HG02763 (cell line): ENCODE results near the gene LIMS4.
"Not testable (repeated sequence)": the region's sequence is repeated elsewhere in the genome, so short reads cannot be mapped to it uniquely, and the experiment has no call there.

Experiments used
- ATAC-seq: cut with Tn5 transposase; IDR thresholded peaks from one replicate; pipeline ENCODE4 v1.9.1; 2021; ENCODE audit warnings: mild to moderate bottlenecking, moderate library complexity; ENCODE audit not compliant: unreplicated experiment

LIMS4 gene, protein sequence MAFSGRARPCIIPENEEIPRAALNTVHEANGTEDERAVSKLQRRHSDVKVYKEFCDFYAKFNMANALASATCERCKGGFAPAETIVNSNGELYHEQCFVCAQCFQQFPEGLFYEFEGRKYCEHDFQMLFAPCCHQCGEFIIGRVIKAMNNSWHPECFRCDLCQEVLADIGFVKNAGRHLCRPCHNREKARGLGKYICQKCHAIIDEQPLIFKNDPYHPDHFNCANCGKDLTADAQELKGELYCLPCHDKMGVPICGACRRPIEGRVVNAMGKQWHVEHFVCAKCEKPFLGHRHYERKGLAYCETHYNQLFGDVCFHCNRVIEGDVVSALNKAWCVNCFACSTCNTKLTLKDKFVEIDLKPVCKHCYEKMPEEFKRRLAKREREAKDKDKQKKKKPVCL

DNA sequence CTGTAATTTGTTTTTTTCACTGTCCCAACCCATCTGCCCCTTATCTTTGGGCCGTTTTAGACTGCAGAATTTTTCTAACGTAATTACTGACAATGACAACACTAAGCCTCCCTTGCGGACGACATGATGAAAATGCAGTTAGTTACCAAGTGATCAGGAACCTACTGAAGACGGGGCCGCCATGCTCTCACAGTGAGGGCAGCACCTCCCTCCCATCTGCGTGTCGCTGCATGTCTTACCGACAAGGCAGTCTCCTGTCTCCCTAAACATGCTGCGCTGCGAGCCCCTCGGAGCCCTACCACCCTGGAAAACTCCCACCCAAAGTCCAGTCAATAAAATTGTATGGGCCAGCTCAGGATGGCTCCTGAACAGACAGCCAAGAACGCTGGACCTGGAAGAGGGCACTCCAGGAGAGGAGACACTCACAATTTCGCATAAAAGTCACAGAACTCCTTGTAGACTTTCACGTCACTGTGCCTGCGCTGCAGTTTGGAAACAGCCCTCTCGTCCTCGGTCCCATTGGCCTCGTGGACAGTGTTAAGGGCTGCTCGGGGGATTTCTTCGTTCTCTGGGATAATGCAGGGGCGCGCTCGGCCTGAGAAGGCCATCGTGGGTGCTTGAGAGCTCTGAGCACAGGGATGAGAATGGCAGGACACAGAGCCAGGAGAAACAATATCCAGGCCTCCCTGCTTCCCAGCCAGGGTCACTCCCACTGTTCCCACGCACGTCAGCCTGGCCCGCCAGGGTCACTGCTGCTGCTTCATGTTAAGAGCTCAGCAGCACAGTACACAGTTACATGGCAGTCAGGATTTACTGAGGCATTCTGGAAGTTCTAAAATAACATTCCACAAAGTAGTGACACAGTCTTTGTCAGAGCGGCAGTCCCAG is at the start of gene LIMS4:
TSS of gene LIMS4 (minus strand) at position 646 of the 888 bp plus-strand sequence. CDS start at position 608, 38 bp downstream.
- not testable (repeated sequence) for ATAC-seq

DNA sequence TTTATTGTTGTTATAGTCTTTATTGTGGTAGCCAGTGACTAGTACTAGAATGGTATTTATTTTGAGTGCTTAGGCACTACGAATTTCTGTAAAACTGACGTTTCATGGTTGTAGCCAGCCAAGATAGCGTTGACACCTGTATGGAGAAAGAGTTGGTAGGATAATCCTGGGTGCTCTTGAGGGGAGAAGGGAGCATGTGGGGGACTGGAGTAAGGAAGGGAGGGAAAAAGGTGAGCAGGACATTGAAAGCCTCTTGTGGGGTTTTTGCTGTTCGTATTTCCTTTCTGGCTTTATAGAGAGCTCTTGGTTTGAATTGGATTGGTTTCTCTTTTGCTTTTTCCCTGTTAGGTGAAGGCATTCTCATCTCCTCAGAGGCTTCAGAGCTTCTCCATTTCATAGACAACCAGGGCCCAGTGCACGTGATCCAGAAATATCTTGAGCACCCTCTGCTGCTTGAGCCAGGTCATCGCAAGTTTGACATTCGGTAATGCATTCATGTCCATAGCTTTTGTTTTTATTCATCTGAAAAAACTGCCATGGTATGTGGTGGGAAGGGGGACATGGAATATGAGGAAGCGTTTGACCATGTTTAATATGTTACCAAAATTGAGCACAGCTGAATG is 27.2 kb upstream of the LIMS4 start:
- peak; percentile 92 for ATAC-seq

DNA sequence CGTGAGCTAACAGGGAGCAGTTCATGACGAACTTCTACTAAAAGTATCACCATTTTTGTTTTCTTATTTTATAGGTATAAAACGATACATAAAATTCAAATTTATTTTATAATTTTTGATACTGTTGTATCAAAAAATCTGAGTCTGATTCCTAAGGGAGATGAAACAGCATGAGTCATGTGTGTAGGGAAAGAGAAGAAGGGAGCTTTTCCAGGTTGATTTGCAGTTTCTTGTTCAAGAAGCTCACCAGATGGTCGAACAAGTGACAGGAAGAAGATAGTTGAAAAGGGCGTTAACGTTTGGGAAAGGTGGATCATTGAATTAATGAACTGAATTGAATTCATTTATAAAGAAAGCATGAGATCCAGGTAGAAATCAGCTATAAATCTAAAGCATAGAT is 23.4 kb upstream of the LIMS4 start:
- ATAC-seq: not testable (repeated sequence)

DNA sequence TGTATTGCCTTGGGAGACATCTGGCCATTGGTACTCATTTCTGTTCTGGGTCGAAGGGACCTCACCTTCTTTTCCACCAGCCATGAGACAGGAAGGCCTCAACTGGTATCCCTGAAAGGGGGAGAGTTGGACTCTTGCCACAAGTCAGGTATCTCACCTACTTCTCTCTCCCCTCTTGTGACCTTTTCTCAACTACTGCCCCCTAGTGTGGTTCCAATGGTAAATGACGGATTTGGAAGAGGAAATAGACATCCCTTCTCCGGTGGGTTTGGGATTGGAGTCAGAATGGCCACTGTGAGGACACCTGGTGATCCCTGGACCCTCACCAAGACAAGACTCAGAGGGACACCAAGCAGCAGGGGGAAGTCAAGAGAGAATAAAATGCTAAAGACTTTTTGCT is 21.9 kb upstream of the LIMS4 start:
- not testable (repeated sequence) for ATAC-seq

DNA sequence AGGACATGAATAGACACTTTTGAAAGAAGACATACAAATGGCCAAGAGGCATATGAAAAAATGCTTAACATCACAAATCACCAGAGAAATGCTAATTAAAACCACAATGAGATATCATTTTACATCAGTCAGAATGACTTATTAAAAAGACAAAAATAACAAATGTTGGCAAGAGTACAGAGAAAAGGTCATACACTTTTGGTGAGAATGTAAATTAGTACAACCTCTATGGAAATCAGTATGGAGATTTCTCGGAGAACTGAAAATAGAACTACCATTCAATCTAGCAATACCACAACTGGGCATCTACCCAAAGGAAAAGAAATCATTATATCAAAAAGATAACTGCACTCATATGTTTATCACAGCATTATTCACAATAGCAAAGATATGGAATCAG is 16.4 kb upstream of the LIMS4 start:
- not testable (repeated sequence) for ATAC-seq

DNA sequence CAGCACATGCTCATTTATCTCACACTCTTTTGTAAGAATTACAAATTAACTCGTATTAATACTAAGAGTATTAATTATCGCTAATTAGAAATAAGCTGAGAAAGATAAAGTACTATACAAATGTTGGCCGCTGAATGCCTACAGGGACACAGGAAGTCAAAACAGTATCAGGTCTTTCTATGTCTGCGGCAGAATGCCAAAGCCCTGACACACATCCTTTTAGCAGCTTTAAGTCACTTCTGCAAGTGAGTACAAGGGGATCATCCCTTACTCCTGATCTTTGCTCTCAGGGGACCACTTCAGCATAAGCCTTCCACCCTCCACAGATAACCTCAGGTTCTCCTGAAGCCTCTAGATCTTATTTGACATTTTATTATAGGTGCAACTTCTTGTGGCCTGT is 10.1 kb upstream of the LIMS4 start:
- ATAC-seq: not testable (repeated sequence)

DNA sequence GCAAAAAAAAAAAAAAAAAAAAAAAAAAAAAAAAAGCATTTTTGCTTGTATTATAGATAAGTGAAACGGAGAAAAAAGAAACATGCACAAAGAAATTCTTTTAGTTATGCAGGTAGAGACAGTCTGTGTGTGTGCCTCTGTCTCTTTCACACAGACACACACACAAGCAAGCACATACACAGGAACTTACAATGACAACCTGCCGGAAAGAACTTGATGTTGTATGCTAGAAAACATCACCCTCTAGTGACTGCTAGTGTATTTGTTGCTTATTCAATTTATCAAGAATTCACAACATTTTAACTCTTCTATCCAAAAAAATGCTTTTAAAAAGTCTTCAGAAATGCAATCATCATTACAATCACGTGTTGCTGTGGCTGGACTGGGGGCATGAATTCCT is 8.6 kb upstream of the LIMS4 start:
- ATAC-seq: not testable (repeated sequence)

DNA sequence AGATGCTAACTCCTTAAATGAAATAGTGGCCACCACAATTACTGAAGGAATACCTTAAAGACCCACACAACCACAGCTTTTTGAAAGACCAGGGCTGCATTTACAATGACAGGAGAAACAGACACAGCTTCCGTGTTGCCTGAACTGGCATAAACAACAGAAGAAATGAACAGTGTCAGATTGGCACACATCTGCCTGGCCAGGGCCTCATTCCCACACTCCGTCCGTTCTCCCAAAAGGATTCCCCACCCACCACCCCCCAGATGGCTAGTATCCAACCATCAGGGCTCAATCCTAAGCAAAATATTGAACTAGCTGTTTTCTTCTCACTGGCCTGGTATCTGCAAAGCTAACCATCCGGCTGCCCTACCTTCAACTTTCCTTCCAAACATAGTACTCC is 7.5 kb upstream of the LIMS4 start:
- ATAC-seq: not testable (repeated sequence)

DNA sequence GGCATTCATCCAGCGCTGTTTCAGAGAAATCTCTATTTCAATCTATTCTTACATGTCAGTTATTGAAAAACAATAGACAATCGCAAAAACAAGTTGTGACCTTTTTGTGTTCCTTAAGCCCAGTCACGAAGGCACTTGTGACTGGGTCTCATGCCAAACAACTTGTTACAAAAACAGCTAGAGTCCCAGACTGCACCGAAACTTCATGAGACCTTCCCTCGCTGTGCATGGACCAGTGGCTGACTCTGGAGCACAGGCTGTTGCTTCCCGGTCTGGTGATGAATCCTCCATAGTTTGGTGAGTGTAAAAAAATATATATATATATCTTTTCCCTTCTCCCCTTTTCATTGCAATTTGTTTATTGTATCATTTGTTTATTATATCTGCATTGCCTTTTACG is 4.8 kb upstream of the LIMS4 start:
- ATAC-seq: not testable (repeated sequence)

DNA sequence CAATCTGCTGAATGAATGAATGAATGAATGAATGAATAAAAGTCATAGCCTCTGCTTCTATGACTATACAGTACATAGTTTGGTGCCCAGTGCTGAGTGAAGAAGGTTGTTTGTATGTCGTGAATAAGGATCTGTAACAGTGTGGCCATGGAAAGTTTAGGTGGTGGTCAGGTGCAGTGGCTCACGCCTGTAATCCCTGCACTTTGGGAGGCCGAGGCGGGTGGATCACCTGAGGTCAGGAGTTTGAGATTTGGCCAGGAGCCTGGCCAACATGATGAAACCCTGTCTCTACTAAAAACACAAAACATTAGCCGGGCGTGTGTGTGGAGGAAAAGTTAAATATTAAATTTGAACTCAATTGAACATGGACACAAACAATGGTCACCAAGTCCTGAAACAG is 4.3 kb upstream of the LIMS4 start:
- ATAC-seq: not testable (repeated sequence)

DNA sequence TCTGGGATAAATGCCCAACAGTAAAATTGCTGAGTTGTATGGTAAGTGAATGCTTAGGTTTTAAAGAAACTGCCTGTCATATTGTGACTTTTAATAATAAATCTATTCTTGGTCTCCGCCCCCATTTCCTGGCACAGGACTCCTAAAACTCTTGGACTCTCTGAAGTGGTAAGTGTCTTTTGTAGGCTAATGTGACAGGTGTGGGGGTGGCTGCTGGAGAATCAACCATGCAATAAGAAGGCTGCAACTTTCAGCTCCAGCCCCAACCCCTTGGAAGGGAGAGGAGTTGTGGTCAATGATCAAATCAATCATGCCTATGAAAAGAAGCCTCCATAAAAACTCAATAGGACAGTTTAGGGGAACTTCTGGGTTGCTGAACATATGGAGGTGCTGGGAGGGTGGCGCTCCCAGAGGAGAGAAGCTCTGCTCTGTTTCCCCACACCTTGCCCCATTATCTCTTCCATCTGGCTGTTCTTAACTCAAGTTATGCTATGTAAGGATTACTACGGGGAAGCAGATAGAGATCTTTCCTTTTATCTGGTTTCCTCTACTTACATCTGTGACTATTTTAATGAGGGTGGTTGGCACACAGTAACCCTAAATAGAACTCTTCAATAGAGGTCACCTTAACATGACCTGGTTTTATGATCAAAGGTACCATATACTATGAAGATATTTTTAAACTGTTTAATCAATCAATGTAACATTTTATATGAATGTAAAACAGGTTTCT is 3.2 kb upstream of the LIMS4 start:
- ATAC-seq: not testable (repeated sequence)

DNA sequence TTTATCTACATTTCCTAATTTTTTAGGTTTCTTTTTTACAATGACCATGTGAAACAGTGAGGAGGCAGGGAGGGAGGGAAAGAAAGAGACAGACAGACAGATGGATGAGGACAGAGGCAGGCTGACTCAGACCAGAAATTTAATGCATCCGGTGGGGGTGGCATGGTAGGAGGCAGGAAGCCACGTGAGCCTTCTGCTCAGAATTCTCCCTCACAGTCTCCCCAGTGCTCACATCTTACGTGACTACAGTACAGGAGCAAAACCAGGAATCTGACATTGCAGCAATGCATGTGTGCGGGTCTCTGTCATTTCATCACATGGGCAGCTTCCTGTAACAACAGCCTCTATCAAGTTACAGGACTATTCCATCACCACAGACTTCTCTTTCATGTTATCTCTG is 2.3 kb upstream of the LIMS4 start:
- peak; percentile 96 for ATAC-seq

DNA sequence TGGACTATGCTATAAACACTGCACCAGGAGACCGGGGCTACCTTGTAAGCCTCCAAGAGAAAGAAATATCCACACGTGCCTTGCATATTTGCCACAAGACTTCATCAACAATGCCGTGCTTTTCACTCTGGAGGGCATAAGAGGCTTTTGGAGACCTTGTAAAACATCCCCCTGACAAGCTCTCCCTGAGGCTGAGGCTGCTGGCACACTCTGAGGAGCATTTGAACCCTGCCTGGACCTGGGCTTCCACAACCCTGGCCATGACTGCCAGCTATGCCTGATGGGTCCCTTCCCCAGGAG is 393 bp upstream of the LIMS4 start:
- ATAC-seq: not testable (repeated sequence)

DNA sequence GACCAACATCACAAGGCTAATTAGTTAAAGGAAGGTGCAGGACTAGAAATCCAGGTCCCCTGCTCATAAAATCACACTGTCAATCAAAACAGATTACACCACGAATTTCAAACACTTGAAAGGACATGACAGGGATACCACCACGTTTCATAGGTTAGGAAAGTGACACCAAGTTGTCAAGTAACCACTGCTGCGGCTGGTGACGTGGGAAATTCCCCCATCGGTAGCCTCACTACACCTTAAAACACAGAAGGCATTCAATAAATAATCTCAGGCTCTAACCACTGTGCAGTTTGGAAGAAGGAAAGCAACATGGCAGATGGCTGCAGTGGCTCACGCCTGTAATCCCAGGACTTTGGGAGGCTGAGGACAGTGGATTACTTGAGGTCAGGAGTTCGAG is 3.7 kb downstream of the LIMS4 start:
- ATAC-seq: not testable (repeated sequence)

DNA sequence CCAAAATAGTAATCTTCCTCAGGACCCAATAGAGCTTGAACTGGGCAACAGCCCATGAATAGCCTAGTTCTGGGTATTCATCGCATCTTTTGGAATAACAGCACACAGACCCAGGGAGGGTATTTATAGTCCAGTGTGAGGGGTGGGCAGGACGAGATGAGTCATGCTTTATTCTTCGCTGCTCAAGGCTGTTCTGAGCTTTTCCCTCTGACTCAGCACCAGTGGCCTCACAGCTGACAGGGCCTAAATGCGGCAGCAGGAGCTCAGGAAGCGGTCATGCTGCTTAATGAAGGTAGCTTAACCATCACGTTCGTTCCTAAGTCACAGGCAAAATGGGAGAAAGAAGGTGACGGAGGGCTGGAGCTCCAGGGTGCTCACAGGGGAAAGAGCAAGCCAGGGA is 7.3 kb downstream of the LIMS4 start:
- peak; percentile 89 for ATAC-seq

DNA sequence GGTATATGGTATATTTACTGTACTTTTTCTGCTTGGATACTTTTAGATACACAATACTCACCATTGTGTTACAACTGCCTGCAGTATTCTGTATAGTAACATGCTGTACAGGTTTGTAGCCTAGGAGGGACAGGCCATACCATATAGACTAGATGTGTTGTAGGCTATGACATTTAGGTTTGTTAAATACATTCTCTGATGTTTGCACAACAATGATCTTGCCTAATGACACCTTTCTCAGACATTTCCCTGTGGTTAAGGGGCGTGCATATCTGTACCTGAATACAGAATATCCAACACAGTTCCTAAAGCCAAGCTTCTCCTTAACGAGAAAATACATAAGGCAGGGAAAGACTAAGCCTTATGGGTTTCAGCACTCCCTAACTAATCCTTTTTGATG is 10.2 kb downstream of the LIMS4 start:
- ATAC-seq: not testable (repeated sequence)

DNA sequence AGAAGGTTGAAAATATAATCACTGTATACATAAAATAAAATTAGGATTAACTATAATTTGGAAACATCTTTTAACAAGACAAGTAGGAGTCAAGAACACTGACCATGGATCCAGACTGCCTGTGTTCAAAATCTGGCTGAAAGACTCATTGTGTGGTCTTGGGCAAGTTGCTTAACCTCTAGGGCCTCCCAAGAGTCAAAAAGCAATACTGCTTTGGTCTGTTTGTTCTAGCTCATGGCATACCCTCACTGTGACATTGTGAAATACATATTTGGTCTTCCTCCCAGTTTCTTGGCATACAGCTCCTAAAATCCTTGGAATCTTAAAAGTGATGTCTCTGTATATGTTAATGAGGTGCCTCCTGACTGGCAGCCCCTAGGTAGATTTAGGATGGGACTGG is 12.3 kb downstream of the LIMS4 start:
- not testable (repeated sequence) for ATAC-seq

DNA sequence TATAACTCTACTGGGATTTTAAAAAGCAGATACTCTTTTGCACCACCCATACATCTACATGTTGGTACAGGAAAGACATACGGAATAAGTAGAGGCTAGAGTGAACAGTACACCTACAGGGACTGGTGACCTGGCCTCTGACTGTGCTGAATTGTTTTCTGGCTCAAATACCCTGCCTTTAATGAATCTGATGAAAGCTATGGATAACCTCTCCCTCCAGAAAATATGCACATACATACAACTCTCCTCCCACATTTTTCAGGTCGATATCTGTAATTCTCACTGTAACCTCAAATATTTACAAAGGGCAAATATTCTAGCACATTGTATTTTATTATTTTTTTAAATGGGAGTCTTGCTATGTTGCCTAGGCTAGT is 15.4 kb downstream of the LIMS4 start:
- not testable (repeated sequence) for ATAC-seq

DNA sequence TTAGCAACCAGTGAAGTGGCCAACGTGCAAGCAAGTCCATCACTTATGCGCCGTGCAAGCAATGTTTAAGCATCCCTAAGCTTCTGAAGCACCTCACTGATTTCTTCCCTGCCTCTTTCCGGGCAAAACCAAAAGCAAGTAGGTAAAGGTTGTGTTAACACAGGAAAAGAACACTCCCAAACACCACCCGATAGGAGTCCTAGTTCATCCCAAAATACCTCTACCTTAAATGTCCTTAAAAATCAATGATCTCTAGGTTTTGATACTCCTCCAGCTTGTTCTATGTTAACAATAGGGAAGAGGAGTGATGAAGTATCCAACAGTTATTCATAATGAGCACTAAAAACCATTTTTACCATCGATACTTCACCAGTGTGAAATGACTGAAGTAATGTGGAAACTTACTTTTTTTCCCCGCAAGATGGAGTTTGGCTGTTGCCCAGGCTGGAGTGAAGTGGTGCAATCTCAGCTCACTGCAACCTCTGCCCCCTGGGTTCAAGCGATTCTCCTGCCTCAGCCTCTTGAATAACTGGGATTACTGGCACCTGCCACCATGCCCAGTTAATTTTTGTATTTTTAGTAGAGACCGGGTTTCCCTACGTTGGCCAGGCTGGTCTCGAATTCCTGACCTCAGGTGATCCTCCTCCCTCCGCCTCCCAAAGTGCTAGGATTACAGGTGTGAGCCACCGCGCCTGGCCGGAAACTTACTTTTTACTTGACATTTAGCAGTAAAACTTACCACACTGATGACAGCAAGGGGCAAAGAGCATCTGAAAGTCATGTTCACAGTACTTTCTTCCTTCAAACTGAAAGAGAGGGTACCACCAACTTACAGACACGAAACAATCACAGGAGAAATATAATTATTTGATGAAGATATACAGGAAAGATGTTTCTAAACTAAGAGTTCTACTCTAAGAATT is 16.1 kb downstream of the LIMS4 start:
- ATAC-seq: not testable (repeated sequence)
